MCF 10A (cell line): ENCODE data around the gene NR5A2. TPM values are rescaled to one million over a fixed set of nuclear protein-coding genes. Genes with fewer than 3 reads are reported as not detected.

Source experiments
- BruUV-seq: library from RNA; stranded (reverse); fragments of 400-500 nt; replicated peaks from 2 replicates; lab custom pipeline; 2021; lab: Mats Ljungman, UMichigan
- CTCF ChIA-PET: fragments of 300-600 bp; sonication (Branson Sonifier 250); formaldehyde crosslinking; extraction: SDS; loops from one replicate; lab custom pipeline; 2021; ENCODE audit warnings: antibody characterized with exemption, inconsistent platforms; lab: Yijun Ruan, JAX
- POLR2A ChIA-PET: fragments of 300-600, 350-650 bp; sonication (Branson Sonifier 250); formaldehyde crosslinking; extraction: SDS; loops from one replicate; lab custom pipeline; 2020; ENCODE audit warnings: antibody characterized with exemption, inconsistent platforms; lab: Yijun Ruan, JAX
- DNase-seq: peaks from one replicate; pipeline ENCODE4 v3.0.0-alpha.2; 2018; ENCODE audit not compliant: unreplicated experiment
- H3K27ac Mint-ChIP-seq: one replicate; pipeline ENCODE4 v1.8.0; 2022; ENCODE audit warnings: mild to moderate bottlenecking, low read depth, mixed read lengths; ENCODE audit not compliant: unreplicated experiment
- H3K27me3 Mint-ChIP-seq: one replicate; pipeline ENCODE4 v1.8.0; 2022; ENCODE audit warnings: mixed read lengths; ENCODE audit not compliant: insufficient read depth, unreplicated experiment
- H3K36me3 Mint-ChIP-seq: one replicate; pipeline ENCODE4 v1.8.0; 2022; ENCODE audit warnings: mild to moderate bottlenecking, moderate library complexity, mixed read lengths; ENCODE audit not compliant: insufficient read depth, unreplicated experiment
- H3K4me1 Mint-ChIP-seq: one replicate; pipeline ENCODE4 v1.8.0; 2022; ENCODE audit warnings: mixed read lengths; ENCODE audit not compliant: insufficient read depth, unreplicated experiment
- H3K4me3 Mint-ChIP-seq: one replicate; pipeline ENCODE4 v1.8.0; 2022; ENCODE audit warnings: mild to moderate bottlenecking, moderate library complexity, mixed read lengths; ENCODE audit not compliant: unreplicated experiment
- H3K9me3 Mint-ChIP-seq: one replicate; pipeline ENCODE4 v1.8.0; 2022; ENCODE audit warnings: mixed read lengths; ENCODE audit not compliant: unreplicated experiment
- CTCF ChIP-seq: fragments of 200-600 bp; IDR thresholded peaks from one replicate; pipeline ENCODE4 v1.8.0; 2022; ENCODE audit warnings: antibody characterized with exemption, mild to moderate bottlenecking; ENCODE audit not compliant: unreplicated experiment
- intact Hi-C: fragments of 100-400 bp; cut with micrococcal nuclease; formaldehyde crosslinking; loops from 2 replicates; pipeline ENCODE4 v1.14.1; 2022
- total RNA-seq: library from RNA; stranded (reverse); gene quantifications from 2 replicates; pipeline ENCODE4 v1.2.3, GENCODE V29; 2022

The NR5A2 gene
- total RNA-seq, 1 experiment from 2014 or later: 0.09 TPM

GRCh38 chr1:200058341-200058740 is 30.8 kb downstream of the NR5A2 start:
- Mint-ChIP-seq H3K36me3 (no peaks in the 10 kb centered on the region), H3K9me3 (no peaks in the 10 kb centered on the region), H3K27me3 (no peaks in the 10 kb centered on the region), H3K27ac (no peak overlapping the region), H3K4me1 (peaks cover 4% of the 10 kb centered on the region), H3K4me3 (no peak overlapping the region)
- no peak for DNase-seq
- ChIA-PET POLR2A (no interaction called here), CTCF (no interaction called here)
- intact Hi-C loops: no loop called here
- no TSS peak for BruUV-seq
- no peak for TF ChIP-seq CTCF

- BruUV-seq: no TSS peak
- Mint-ChIP-seq H3K36me3 (no peaks in the 10 kb centered on the region), H3K4me1 (no peaks in the 10 kb centered on the region), H3K4me3 (no peak overlapping the region), H3K27me3 (no peaks in the 10 kb centered on the region), H3K9me3 (no peaks in the 10 kb centered on the region), H3K27ac (no peak overlapping the region)
- POLR2A ChIA-PET: interaction anchor here (0.9 kb wide), 1 partner anchor 9 kb away, joined by 3 read pairs; no protein-coding TSS in a partner anchor
- DNase-seq: no peak
- CTCF ChIA-PET: interaction anchor here (0.6 kb wide), 1 partner anchor 348 kb away, joined by 3 read pairs; no protein-coding TSS in a partner anchor
- no peak for TF ChIP-seq CTCF
- intact Hi-C loops: no loop called here
Measured at GRCh38 chr1:200062143-200062542, 34.6 kb downstream of the NR5A2 start.

GRCh38 chr1:200072636-200073285 is 45.3 kb downstream of the NR5A2 start:
- no TSS peak for BruUV-seq
- Mint-ChIP-seq H3K27ac (no peak overlapping the region), H3K27me3 (no peaks in the 10 kb centered on the region), H3K36me3 (no peaks in the 10 kb centered on the region), H3K4me1 (peaks cover 13% of the 10 kb centered on the region), H3K4me3 (no peak overlapping the region), H3K9me3 (no peaks in the 10 kb centered on the region)
- ChIA-PET CTCF (interaction anchor here (1.1 kb wide), 1 partner anchor 235 kb away, joined by 3 read pairs; no protein-coding TSS in a partner anchor), POLR2A (no interaction called here)
- intact Hi-C loops: no loop called here
- no peak for TF ChIP-seq CTCF
- no peak for DNase-seq

DNA sequence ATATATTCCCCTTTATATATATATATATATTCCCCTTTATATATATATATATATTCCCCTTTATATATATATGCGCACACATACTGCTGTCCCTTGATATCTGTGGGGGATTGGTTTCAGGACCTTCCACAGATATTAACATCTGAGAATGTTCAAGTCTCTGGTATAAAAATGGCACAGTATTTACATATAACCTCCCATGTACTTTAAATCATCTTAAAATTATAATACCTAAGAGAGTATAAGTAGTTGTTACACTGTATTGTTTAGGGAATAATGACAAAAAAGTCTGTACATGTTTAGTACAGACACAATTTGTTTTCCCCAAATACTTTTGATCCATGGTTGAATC is 45.8 kb downstream of the NR5A2 start:
- POLR2A ChIA-PET: no interaction called here
- no peaks in the 10 kb centered on the region for H3K27me3 Mint-ChIP-seq

More for the DNA sequence above, 45.8 kb downstream of the NR5A2 start:
- H3K9me3 Mint-ChIP-seq: no peaks in the 10 kb centered on the region
- no peaks in the 10 kb centered on the region for H3K36me3 Mint-ChIP-seq
- CTCF ChIA-PET: no interaction called here
- H3K27ac Mint-ChIP-seq: no peak overlapping the region
- H3K4me1 Mint-ChIP-seq: peaks cover 13% of the 10 kb centered on the region
- no peak for TF ChIP-seq CTCF
- intact Hi-C loops: no loop called here
- DNase-seq: no peak
- no TSS peak for BruUV-seq
- H3K4me3 Mint-ChIP-seq: no peak overlapping the region
